PC-3 (cell line): Measurements from ENCODE around the gene ADAM12. TPM values are rescaled to one million over a fixed set of nuclear protein-coding genes. Genes with fewer than 3 reads are reported as not detected.

Experiments
- ATAC-seq: fragments of 200-7000 bp; cut with Tn5 transposase; 2 replicates; pipeline ENCODE4 v1.9.1; 2020; ENCODE audit warnings: mild to moderate bottlenecking, moderate library complexity
- BruUV-seq: library from RNA; stranded (reverse); fragments of 400-500 nt; replicated peaks from 2 replicates; lab custom pipeline; 2021; lab: Mats Ljungman, UMichigan
- CTCF ChIA-PET: fragments of 300-600 bp; sonication (Branson Sonifier 250); formaldehyde crosslinking; loops from one replicate; lab custom pipeline; 2022; ENCODE audit warnings: antibody characterized with exemption; lab: Charles Lee
- POLR2A ChIA-PET: fragments of 300-600 bp; sonication (Branson Sonifier 250); formaldehyde crosslinking; loops from one replicate; lab custom pipeline; 2022; ENCODE audit warnings: antibody characterized with exemption; ENCODE audit not compliant: unreplicated experiment; lab: Charles Lee
- DNase-seq: peaks from one replicate; pipeline ENCODE4 v3.0.0-alpha.2; 2015
- H2AFZ ChIP-seq: fragments of 300-600 bp; sonication (generic); 2 replicates; pipeline ENCODE4 v1.6.0; 2016; ENCODE audit warnings: antibody characterized with exemption, low read length
- H3F3A ChIP-seq: fragments of 300-600 bp; sonication (generic); one replicate; pipeline ENCODE4 v1.6.0; 2017; ENCODE audit warnings: antibody characterized with exemption, low read length, control low read depth, mild to moderate bottlenecking; ENCODE audit not compliant: unreplicated experiment
- H3K27ac ChIP-seq: fragments of 300-600 bp; sonication (generic); 2 replicates; pipeline ENCODE4 v1.5.1; 2016; ENCODE audit warnings: mild to moderate bottlenecking, low read length
- H3K27me3 ChIP-seq: fragments of 300-600 bp; sonication (generic); 2 replicates; pipeline ENCODE4 v1.6.1; 2016; ENCODE audit warnings: low read length, mixed read lengths
- H3K36me3 ChIP-seq: fragments of 300-600 bp; sonication (generic); 2 replicates; pipeline ENCODE4 v1.6.1; 2016; ENCODE audit warnings: low read depth, mixed run types, low read length, mixed read lengths
- H3K4me1 ChIP-seq: fragments of 300-600 bp; sonication (generic); 2 replicates; pipeline ENCODE4 v1.5.1; 2016; ENCODE audit warnings: low read length; ENCODE audit not compliant: insufficient read depth
- H3K4me2 ChIP-seq: fragments of 300-600 bp; sonication (generic); 2 replicates; pipeline ENCODE4 v1.6.0; 2016; ENCODE audit warnings: low read length
- H3K4me3 ChIP-seq: fragments of 300-600 bp; sonication (generic); 2 replicates; pipeline ENCODE4 v1.5.1; 2016; ENCODE audit warnings: mild to moderate bottlenecking, low read length, mixed read lengths
- H3K79me2 ChIP-seq: fragments of 300-600 bp; sonication (generic); 2 replicates; pipeline ENCODE4 v1.6.1; 2017; ENCODE audit warnings: low read length, mixed read lengths
- H3K9ac ChIP-seq: fragments of 300-600 bp; sonication (generic); 2 replicates; pipeline ENCODE4 v1.6.0; 2016; ENCODE audit warnings: mild to moderate bottlenecking, low read length
- H3K9me2 ChIP-seq: fragments of 300-600 bp; sonication (generic); replicated peaks from 2 replicates; pipeline ENCODE4 v1.6.1; 2016; ENCODE audit warnings: mixed run types, low read length, mixed read lengths
- H3K9me3 ChIP-seq: fragments of 300-600 bp; sonication (generic); 2 replicates; pipeline ENCODE4 v1.6.1; 2016; ENCODE audit warnings: low read length, mixed read lengths
- H4K20me1 ChIP-seq: fragments of 300-600 bp; sonication (generic); 2 replicates; pipeline ENCODE4 v1.6.1; 2016; ENCODE audit warnings: low read length, mixed read lengths
- EZH2 ChIP-seq: fragments of 300-600 bp; sonication (generic); IDR thresholded peaks from one replicate; pipeline ENCODE4 v1.6.1; 2017; ENCODE audit warnings: antibody characterized with exemption, mild to moderate bottlenecking, low read length; ENCODE audit not compliant: unreplicated experiment
- EZH2phosphoT487 ChIP-seq: fragments of 300-600 bp; sonication (generic); IDR thresholded peaks from 2 replicates; pipeline ENCODE4 v1.6.1; 2018; ENCODE audit warnings: mild to moderate bottlenecking, antibody characterized with exemption, low read length, borderline replicate concordance
- intact Hi-C: fragments of 100-400 bp; cut with micrococcal nuclease; formaldehyde crosslinking; loops from 2 replicates; pipeline ENCODE4 v1.9.0; 2023
- total RNA-seq: library from RNA; depleted of rRNA; stranded (reverse); fragments of >200 nt; gene quantifications from 2 replicates; pipeline ENCODE4 v1.2.3, GENCODE V29; 2014
- TF ChIP-seq, protein P1 (sequence below): fragments of 300-600 bp; sonication (generic); conservative IDR thresholded peaks from 2 replicates; pipeline ENCODE4 v1.5.1; 2017; ENCODE audit warnings: antibody characterized with exemption, low read depth, mild to moderate bottlenecking, low read length

The ADAM12 gene
- total RNA-seq, 1 experiment from 2014 or later = 3.4 TPM

DNA sequence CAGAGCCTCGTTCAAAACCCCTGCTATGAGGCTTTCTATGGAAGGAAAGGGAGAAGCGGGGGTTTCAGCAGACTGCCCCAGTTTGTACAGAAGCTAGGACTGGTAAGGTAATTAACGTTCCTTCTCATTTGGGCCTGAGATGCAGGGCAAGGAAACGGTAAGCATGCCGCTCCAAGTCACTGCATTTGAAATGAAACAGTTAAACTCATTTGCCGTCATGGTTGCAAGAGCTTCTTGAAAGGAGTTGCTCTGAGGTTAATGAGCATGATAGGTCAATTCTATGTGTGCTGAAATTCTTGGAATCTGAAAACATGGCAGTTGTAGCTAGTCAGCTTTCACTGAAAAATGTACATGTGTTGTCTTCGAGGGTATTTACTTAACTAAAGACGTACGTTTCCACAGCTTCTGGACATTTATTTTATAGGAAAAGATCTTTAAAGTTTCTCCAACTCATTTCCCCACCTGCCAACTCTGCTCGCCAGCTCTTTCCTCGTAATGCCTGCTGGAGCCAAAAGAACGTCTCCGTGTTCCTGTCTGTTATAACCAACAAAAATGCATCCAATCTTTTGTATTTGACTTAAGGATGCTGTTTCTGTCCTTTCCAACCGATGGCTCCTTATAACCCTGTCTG lies 73.3 kb downstream of the ADAM12 start:
- H3K9me2 ChIP-seq = no peaks in the 10 kb centered on the region
- no peaks in the 10 kb centered on the region for H3K36me3 ChIP-seq
- CTCF ChIA-PET = no interaction called here
- H2AFZ ChIP-seq = no peak overlapping the region
- POLR2A ChIA-PET = no interaction called here
- H4K20me1 ChIP-seq = no peaks in the 10 kb centered on the region
- BruUV-seq = no TSS peak
- no peak overlapping the region for H3K4me2 ChIP-seq
- H3K4me3 ChIP-seq = no peak overlapping the region
- no peaks in the 10 kb centered on the region for H3K4me1 ChIP-seq
- H3K9me3 ChIP-seq = no peaks in the 10 kb centered on the region
- no peaks in the 10 kb centered on the region for H3K27me3 ChIP-seq
- no peak for ATAC-seq
- DNase-seq = no peak
- H3K79me2 ChIP-seq = no peaks in the 10 kb centered on the region
- intact Hi-C loops = no loop called here
- H3K27ac ChIP-seq = no peak overlapping the region
- H3F3A ChIP-seq = no peaks in the 10 kb centered on the region
- no peak overlapping the region for H3K9ac ChIP-seq
- TF ChIP-seq EZH2phosphoT487 (no peak), EZH2 (no peak)
- TF ChIP-seq, protein P1, sequence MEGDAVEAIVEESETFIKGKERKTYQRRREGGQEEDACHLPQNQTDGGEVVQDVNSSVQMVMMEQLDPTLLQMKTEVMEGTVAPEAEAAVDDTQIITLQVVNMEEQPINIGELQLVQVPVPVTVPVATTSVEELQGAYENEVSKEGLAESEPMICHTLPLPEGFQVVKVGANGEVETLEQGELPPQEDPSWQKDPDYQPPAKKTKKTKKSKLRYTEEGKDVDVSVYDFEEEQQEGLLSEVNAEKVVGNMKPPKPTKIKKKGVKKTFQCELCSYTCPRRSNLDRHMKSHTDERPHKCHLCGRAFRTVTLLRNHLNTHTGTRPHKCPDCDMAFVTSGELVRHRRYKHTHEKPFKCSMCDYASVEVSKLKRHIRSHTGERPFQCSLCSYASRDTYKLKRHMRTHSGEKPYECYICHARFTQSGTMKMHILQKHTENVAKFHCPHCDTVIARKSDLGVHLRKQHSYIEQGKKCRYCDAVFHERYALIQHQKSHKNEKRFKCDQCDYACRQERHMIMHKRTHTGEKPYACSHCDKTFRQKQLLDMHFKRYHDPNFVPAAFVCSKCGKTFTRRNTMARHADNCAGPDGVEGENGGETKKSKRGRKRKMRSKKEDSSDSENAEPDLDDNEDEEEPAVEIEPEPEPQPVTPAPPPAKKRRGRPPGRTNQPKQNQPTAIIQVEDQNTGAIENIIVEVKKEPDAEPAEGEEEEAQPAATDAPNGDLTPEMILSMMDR = no peak

DNA sequence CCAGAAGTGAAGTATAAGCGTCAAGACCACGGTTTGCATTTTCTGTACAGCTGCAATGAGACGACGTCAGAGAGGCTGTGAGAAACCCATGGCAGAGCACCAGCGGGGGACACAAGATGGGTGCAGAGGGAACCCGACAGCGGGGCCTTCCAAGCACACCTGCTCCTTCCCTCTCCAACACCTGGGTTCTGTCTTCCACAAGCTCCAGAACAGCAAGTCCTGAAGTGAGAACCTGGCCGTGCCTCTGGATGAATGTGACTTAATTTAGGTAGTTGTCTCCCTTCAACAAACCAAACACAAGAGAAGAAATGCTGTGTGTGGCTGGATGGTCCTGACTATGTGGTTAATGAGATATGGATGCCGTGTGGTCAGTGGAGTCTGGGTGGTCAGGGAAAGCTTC lies 76.1 kb downstream of the ADAM12 start:
- no peak overlapping the region for H3K4me3 ChIP-seq
- H3K79me2 ChIP-seq = no peaks in the 10 kb centered on the region
- H3K4me2 ChIP-seq = no peak overlapping the region
- H3K27ac ChIP-seq = no peak overlapping the region
- ATAC-seq (no peak), DNase-seq (no peak)
- CTCF ChIA-PET = no interaction called here
- POLR2A ChIA-PET = no interaction called here
- H3K9ac ChIP-seq = no peak overlapping the region
- BruUV-seq = no TSS peak
- no peaks in the 10 kb centered on the region for H3F3A ChIP-seq
- H3K9me3 ChIP-seq = no peaks in the 10 kb centered on the region
- H3K36me3 ChIP-seq = no peaks in the 10 kb centered on the region
- intact Hi-C loops = no loop called here
- no peak for TF ChIP-seq EZH2phosphoT487
- TF ChIP-seq, protein P1 = no peak
- TF ChIP-seq EZH2 = no peak
- no peaks in the 10 kb centered on the region for H3K27me3 ChIP-seq
- H3K4me1 ChIP-seq = no peaks in the 10 kb centered on the region
- no peaks in the 10 kb centered on the region for H3K9me2 ChIP-seq
- no peaks in the 10 kb centered on the region for H4K20me1 ChIP-seq
- H2AFZ ChIP-seq = no peak overlapping the region

GRCh38 chr10:126309228-126309883 lies 78.9 kb downstream of the ADAM12 start:
- no peak overlapping the region for H2AFZ ChIP-seq

More at GRCh38 chr10:126309228-126309883, 78.9 kb downstream of the ADAM12 start:
- Histone ChIP-seq H4K20me1 (no peaks in the 10 kb centered on the region), H3K9me2 (no peaks in the 10 kb centered on the region), H3K4me2 (no peak overlapping the region), H3K9me3 (no peaks in the 10 kb centered on the region), H3K27me3 (no peaks in the 10 kb centered on the region), H3F3A (no peaks in the 10 kb centered on the region), H3K36me3 (no peaks in the 10 kb centered on the region), H3K79me2 (no peaks in the 10 kb centered on the region), H3K9ac (no peak overlapping the region), H3K27ac (no peak overlapping the region), H3K4me1 (no peaks in the 10 kb centered on the region), H3K4me3 (no peak overlapping the region)
- POLR2A ChIA-PET = no interaction called here
- ATAC-seq (no peak), DNase-seq (peak; percentile 16)
- no TSS peak for BruUV-seq
- intact Hi-C loops = no loop called here
- CTCF ChIA-PET = no interaction called here
- TF ChIP-seq EZH2 = no peak
- TF ChIP-seq, protein P1 = no peak
- TF ChIP-seq EZH2phosphoT487 = no peak
